PC-9 (cell line): Measurements from ENCODE around the gene ARHGAP44. TPM values are rescaled to one million over a fixed set of nuclear protein-coding genes. Genes with fewer than 3 reads are reported as not detected.

ENCODE experiments used
- BruUV-seq: library from RNA; stranded (reverse); fragments of 400-500 nt; replicated peaks from 2 replicates; lab custom pipeline; 2021; lab: Mats Ljungman, UMichigan
- CTCF ChIA-PET: fragments of 300-600 bp; sonication (Branson Sonifier 250); formaldehyde crosslinking; loops from one replicate; lab custom pipeline; 2022; ENCODE audit warnings: antibody characterized with exemption; lab: Charles Lee
- POLR2A ChIA-PET: fragments of 300-600 bp; sonication (Branson Sonifier 250); formaldehyde crosslinking; loops from one replicate; lab custom pipeline; 2022; ENCODE audit warnings: antibody characterized with exemption; ENCODE audit not compliant: unreplicated experiment; lab: Charles Lee
- DNase-seq, 2 experiments: peaks; one replicate each; pipeline versions ENCODE4 v3.0.0 to v3.0.0-alpha.2; 2015 to 2022; ENCODE audit warnings: mixed read lengths in 1 of 2
- H2AFZ ChIP-seq: fragments of 200-600 bp; sonication (generic); 2 replicates; pipeline ENCODE4 v1.8.1; 2017; ENCODE audit warnings: antibody characterized with exemption
- H3F3A ChIP-seq: fragments of 200-600 bp; sonication (generic); 2 replicates; pipeline ENCODE4 v1.8.1; 2017; ENCODE audit warnings: antibody characterized with exemption, mild to moderate bottlenecking, low read depth; ENCODE audit not compliant: insufficient read depth
- H3K27ac ChIP-seq: fragments of 200-600 bp; sonication (generic); 2 replicates; pipeline ENCODE4 v1.6.1; 2016; ENCODE audit warnings: mixed run types
- H3K27me3 ChIP-seq: fragments of 200-600 bp; sonication (generic); 2 replicates; pipeline ENCODE4 v1.6.1; 2016; ENCODE audit warnings: low read depth, mixed run types; ENCODE audit not compliant: insufficient read depth
- H3K36me3 ChIP-seq: fragments of 200-600 bp; sonication (generic); 2 replicates; pipeline ENCODE4 v1.6.1; 2016; ENCODE audit warnings: low read depth, mixed run types
- H3K4me1 ChIP-seq: fragments of 200-600 bp; sonication (generic); replicated peaks from 2 replicates; pipeline ENCODE4 v1.6.1; 2016; ENCODE audit warnings: mixed run types; ENCODE audit not compliant: insufficient read depth
- H3K4me2 ChIP-seq: fragments of 200-600 bp; sonication (generic); 2 replicates; pipeline ENCODE4 v1.6.1; 2017; ENCODE audit warnings: mixed run types
- H3K4me3 ChIP-seq: fragments of 200-600 bp; sonication (generic); 2 replicates; pipeline ENCODE4 v1.6.1; 2016; ENCODE audit warnings: mixed run types
- H3K79me2 ChIP-seq: fragments of 200-600 bp; sonication (generic); 2 replicates; pipeline ENCODE4 v1.6.1; 2017; ENCODE audit warnings: low read depth, mixed run types
- H3K9me2 ChIP-seq: fragments of 200-600 bp; sonication (generic); 2 replicates; pipeline ENCODE4 v1.8.1; 2017; ENCODE audit warnings: mild to moderate bottlenecking; ENCODE audit not compliant: insufficient read depth
- H3K9me3 ChIP-seq: fragments of 200-600 bp; sonication (generic); 2 replicates; pipeline ENCODE4 v1.8.1; 2016; ENCODE audit warnings: low read depth; ENCODE audit not compliant: insufficient read depth
- H4K20me1 ChIP-seq: fragments of 200-600 bp; sonication (generic); 2 replicates; pipeline ENCODE4 v1.8.1; 2017; ENCODE audit not compliant: insufficient read depth
- EZH2 ChIP-seq: fragments of 200-600 bp; sonication (generic); IDR thresholded peaks from 2 replicates; pipeline ENCODE4 v1.8.0; 2017; ENCODE audit warnings: antibody characterized with exemption, low read depth
- intact Hi-C: fragments of 100-400 bp; cut with micrococcal nuclease; formaldehyde crosslinking; loops from one replicate; pipeline ENCODE4 v1.10.0; 2022; ENCODE audit not compliant: unreplicated experiment
- total RNA-seq: library from RNA; stranded (reverse); gene quantifications from 2 replicates; pipeline ENCODE4 v1.2.3, GENCODE V29; 2021
- TF ChIP-seq, protein P1 (sequence below): fragments of 200-600 bp; sonication (generic); conservative IDR thresholded peaks from 2 replicates; pipeline ENCODE4 v1.6.1; 2017; ENCODE audit warnings: mixed run types, antibody characterized with exemption, mild to moderate bottlenecking, moderate library complexity

Gene ARHGAP44
- total RNA-seq, 1 experiment from 2014 or later: not detected

DNA sequence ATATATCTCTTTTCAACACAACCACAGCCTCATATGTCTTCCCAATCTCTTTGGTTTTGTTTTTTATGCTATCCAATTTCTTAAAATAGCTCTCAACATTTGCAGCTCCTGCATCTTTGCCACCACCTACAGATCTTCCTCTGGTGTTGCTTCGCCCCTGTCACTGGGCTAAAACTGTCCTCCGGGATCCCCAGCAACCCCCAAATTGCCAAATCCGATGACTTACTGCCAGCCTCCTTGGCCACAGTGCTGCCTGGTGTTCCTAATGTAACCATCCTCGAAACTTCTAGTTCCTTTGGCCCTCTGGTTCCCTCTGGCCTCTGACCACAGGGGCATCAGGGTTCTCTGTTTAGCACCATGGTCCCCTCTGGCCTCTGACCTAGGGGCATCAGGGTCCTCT is 157.7 kb downstream of the ARHGAP44 start:
- Histone ChIP-seq H3K27me3 (peaks cover 74% of the 10 kb centered on the region), H3K36me3 (no peaks in the 10 kb centered on the region), H3K4me1 (no peaks in the 10 kb centered on the region), H3K9me3 (no peaks in the 10 kb centered on the region), H3K9me2 (no peaks in the 10 kb centered on the region), H3K79me2 (no peaks in the 10 kb centered on the region), H3K27ac (no peak overlapping the region), H3F3A (no peaks in the 10 kb centered on the region), H3K4me2 (no peak overlapping the region), H2AFZ (no peak overlapping the region), H4K20me1 (no peaks in the 10 kb centered on the region), H3K4me3 (no peak overlapping the region)
- TF ChIP-seq, protein P1, sequence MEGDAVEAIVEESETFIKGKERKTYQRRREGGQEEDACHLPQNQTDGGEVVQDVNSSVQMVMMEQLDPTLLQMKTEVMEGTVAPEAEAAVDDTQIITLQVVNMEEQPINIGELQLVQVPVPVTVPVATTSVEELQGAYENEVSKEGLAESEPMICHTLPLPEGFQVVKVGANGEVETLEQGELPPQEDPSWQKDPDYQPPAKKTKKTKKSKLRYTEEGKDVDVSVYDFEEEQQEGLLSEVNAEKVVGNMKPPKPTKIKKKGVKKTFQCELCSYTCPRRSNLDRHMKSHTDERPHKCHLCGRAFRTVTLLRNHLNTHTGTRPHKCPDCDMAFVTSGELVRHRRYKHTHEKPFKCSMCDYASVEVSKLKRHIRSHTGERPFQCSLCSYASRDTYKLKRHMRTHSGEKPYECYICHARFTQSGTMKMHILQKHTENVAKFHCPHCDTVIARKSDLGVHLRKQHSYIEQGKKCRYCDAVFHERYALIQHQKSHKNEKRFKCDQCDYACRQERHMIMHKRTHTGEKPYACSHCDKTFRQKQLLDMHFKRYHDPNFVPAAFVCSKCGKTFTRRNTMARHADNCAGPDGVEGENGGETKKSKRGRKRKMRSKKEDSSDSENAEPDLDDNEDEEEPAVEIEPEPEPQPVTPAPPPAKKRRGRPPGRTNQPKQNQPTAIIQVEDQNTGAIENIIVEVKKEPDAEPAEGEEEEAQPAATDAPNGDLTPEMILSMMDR: no peak
- TF ChIP-seq EZH2: no peak
- POLR2A ChIA-PET: no interaction called here
- CTCF ChIA-PET: interaction anchor here (0.6 kb wide), 1 partner anchor 940 kb away, joined by 5 read pairs; no protein-coding TSS in a partner anchor
- DNase-seq: no peak
- BruUV-seq: no TSS peak
- intact Hi-C loops: no loop called here

DNA sequence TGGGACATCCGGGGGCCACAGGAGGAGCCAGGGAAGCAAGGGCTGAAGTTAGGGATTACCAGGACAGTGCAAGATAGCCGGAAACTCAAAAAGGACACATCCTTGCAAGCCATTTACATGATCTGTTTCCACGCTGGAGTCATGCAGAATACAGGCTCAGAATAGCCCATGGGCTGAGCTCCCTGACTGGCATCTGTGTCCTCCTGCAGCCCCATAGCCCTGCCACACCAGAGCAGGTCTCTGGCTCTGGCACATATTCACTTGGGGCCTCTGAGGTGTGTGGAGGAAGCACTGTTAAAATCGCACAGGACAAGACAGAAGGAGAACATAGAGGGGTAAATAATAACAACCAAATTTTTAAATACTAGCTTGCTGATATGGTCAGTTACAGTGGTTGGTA is 162.7 kb downstream of the ARHGAP44 start:
- TF ChIP-seq, protein P1: no peak
- no peak for TF ChIP-seq EZH2
- H3F3A ChIP-seq: no peaks in the 10 kb centered on the region
- POLR2A ChIA-PET: no interaction called here

DNA sequence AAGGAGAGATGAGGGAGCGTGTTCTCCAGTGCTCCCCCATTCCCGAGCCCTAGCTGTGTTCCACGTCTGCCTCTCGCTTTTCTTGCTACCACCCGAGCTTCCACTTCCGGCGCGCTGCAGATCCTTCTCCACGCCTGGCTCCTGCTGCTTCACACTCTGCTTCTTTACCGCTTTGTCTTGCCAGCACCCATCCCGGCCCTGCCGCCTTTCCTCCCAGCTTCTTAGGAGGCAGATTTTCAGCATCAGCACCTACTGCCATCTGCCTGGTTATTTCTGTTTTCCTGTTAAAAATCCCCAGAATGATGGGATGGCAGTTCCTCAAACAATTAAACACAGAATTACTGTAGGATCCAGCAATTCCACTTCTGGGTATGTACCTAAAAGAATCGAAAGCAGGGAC is 163.9 kb downstream of the ARHGAP44 start:
- Histone ChIP-seq H3K4me3 (no peak overlapping the region), H3K27me3 (peaks cover 94% of the 10 kb centered on the region), H3K79me2 (no peaks in the 10 kb centered on the region), H3K9me3 (no peaks in the 10 kb centered on the region), H2AFZ (no peak overlapping the region), H3K4me1 (no peaks in the 10 kb centered on the region), H4K20me1 (no peaks in the 10 kb centered on the region), H3K4me2 (no peak overlapping the region), H3K9me2 (no peaks in the 10 kb centered on the region), H3K36me3 (no peaks in the 10 kb centered on the region), H3K27ac (no peak overlapping the region), H3F3A (no peaks in the 10 kb centered on the region)
- intact Hi-C loops: no loop called here
- no peak for TF ChIP-seq EZH2
- TF ChIP-seq, protein P1: no peak
- no peak for DNase-seq
- BruUV-seq: no TSS peak
- CTCF ChIA-PET: no interaction called here
- POLR2A ChIA-PET: no interaction called here

More for the DNA sequence above, 162.7 kb downstream of the ARHGAP44 start:
- no TSS peak for BruUV-seq
- no peak overlapping the region for H2AFZ ChIP-seq
- no peak overlapping the region for H3K27ac ChIP-seq
- peaks cover 85% of the 10 kb centered on the region for H3K27me3 ChIP-seq
- intact Hi-C loops: no loop called here
- H3K9me3 ChIP-seq: no peaks in the 10 kb centered on the region
- H3K4me1 ChIP-seq: no peaks in the 10 kb centered on the region
- no peaks in the 10 kb centered on the region for H3K79me2 ChIP-seq
- H3K4me3 ChIP-seq: no peak overlapping the region
- no peaks in the 10 kb centered on the region for H3K36me3 ChIP-seq
- H3K4me2 ChIP-seq: no peak overlapping the region
- CTCF ChIA-PET: no interaction called here
- no peaks in the 10 kb centered on the region for H4K20me1 ChIP-seq
- DNase-seq: no peak
- H3K9me2 ChIP-seq: no peaks in the 10 kb centered on the region
